Measurements from ENCODE around the gene FOXK2.

GRCh38 chr17:82561429-82562035 lies 42.0 kb downstream of the FOXK2 start:
- TF ChIP-seq YY1 (IDR thresholded peaks at IDR 0.05; ENCODE audit: low read depth) (no peak), EGR1 (IDR thresholded peaks at IDR 0.05) (no peak), EP300 (IDR thresholded peaks at IDR 0.05; ENCODE audit: borderline replicate concordance) (no peak), ZBTB7A (IDR thresholded peaks at IDR 0.05; ENCODE audit: low read depth) (no peak), CREB1 (IDR thresholded peaks at IDR 0.05; ENCODE audit: low read depth) (no peak), REST (IDR thresholded peaks at IDR 0.05; ENCODE audit: low read depth) (no peak), CEBPB (IDR thresholded peaks at IDR 0.05) (no peak), NFIC (IDR thresholded peaks at IDR 0.05) (no peak), RAD21 (IDR thresholded peaks at IDR 0.05; ENCODE audit: low read depth) (no peak)
- TF ChIP-seq, protein P1, sequence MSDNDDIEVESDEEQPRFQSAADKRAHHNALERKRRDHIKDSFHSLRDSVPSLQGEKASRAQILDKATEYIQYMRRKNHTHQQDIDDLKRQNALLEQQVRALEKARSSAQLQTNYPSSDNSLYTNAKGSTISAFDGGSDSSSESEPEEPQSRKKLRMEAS (IDR thresholded peaks at IDR 0.05) = no peak
- TF ChIP-seq, protein P2, sequence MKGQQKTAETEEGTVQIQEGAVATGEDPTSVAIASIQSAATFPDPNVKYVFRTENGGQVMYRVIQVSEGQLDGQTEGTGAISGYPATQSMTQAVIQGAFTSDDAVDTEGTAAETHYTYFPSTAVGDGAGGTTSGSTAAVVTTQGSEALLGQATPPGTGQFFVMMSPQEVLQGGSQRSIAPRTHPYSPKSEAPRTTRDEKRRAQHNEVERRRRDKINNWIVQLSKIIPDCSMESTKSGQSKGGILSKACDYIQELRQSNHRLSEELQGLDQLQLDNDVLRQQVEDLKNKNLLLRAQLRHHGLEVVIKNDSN (IDR thresholded peaks at IDR 0.05) = no peak
